SU-DHL-6 (cell line): Measurements from ENCODE around the gene ABCG4.

ENCODE experiments used
- H2AFZ ChIP-seq: fragments of 200-600 bp; sonication (generic); 2 replicates; pipeline ENCODE4 v1.6.1; 2014; ENCODE audit warnings: low read depth, mild to moderate bottlenecking, moderate library complexity, mixed read lengths, antibody characterized with exemption, low read length; ENCODE audit not compliant: severe bottlenecking
- H3F3A ChIP-seq: fragments of 200-600 bp; shearing (Covaris generic); 2 replicates; pipeline ENCODE4 v1.6.0; 2016; ENCODE audit warnings: antibody characterized with exemption, mild to moderate bottlenecking; ENCODE audit not compliant: insufficient read depth
- H3K27ac ChIP-seq: fragments of 200-600 bp; sonication (generic); 2 replicates; pipeline ENCODE4 v1.5.1; 2016; ENCODE audit warnings: low read depth, mild to moderate bottlenecking, low read length, moderate library complexity, mixed read lengths
- H3K27me3 ChIP-seq: fragments of 200-600 bp; sonication (generic), shearing (Covaris generic); 2 replicates; pipeline ENCODE4 v1.6.0; 2014; ENCODE audit warnings: mild to moderate bottlenecking, low read length
- H3K36me3 ChIP-seq: fragments of 200-600 bp; sonication (generic); 2 replicates; pipeline ENCODE4 v1.6.1; 2014; ENCODE audit warnings: mild to moderate bottlenecking, low read length, mixed read lengths
- H3K4me2 ChIP-seq: fragments of 300-600, 200-600 bp; shearing (Covaris generic), sonication (generic); 2 replicates; pipeline ENCODE4 v1.6.0; 2014; ENCODE audit warnings: low read length, low read depth, mild to moderate bottlenecking; ENCODE audit not compliant: poor library complexity, severe bottlenecking
- H3K4me3 ChIP-seq: fragments of 200-600 bp; sonication (generic); 2 replicates; pipeline ENCODE4 v1.5.1; 2014; ENCODE audit warnings: antibody characterized with exemption, low read length, mild to moderate bottlenecking, mixed read lengths; ENCODE audit not compliant: insufficient read depth, poor library complexity, severe bottlenecking
- H3K79me2 ChIP-seq: fragments of 200-600 bp; sonication (generic); 2 replicates; pipeline ENCODE4 v1.6.1; 2014; ENCODE audit warnings: mild to moderate bottlenecking, low read length, moderate library complexity; ENCODE audit not compliant: insufficient read depth
- H3K9ac ChIP-seq: fragments of 200-600 bp; sonication (generic); 2 replicates; pipeline ENCODE4 v1.7.0; 2014; ENCODE audit warnings: mild to moderate bottlenecking, low read length
- H3K9me2 ChIP-seq: fragments of 200-600 bp; sonication (generic); replicated peaks from 2 replicates; pipeline ENCODE4 v1.6.1; 2014; ENCODE audit warnings: low read length; ENCODE audit not compliant: insufficient read depth
- H3K9me3 ChIP-seq: fragments of 200-600 bp; sonication (generic); 2 replicates; pipeline ENCODE4 v1.6.1; 2014; ENCODE audit warnings: low read length, mixed read lengths; ENCODE audit not compliant: insufficient read depth
- H4K20me1 ChIP-seq: fragments of 200-600 bp; sonication (generic); 2 replicates; pipeline ENCODE4 v1.6.1; 2014; ENCODE audit warnings: low read depth, mild to moderate bottlenecking, antibody characterized with exemption, low read length, moderate library complexity, mixed read lengths
- EZH2phosphoT487 ChIP-seq: fragments of 200-600 bp; sonication (generic), shearing (Covaris generic); conservative IDR thresholded peaks from 2 replicates; pipeline ENCODE4 v1.6.1; 2018; ENCODE audit warnings: mild to moderate bottlenecking, antibody characterized with exemption, low read length, moderate library complexity, mixed read lengths
- TF ChIP-seq, protein P1 (sequence below): fragments of 200-600 bp; sonication (generic); IDR thresholded peaks from one replicate; pipeline ENCODE4 v1.5.1; 2017; ENCODE audit warnings: antibody characterized with exemption, mild to moderate bottlenecking, low read length, moderate library complexity; ENCODE audit not compliant: insufficient read depth, poor library complexity, severe bottlenecking

Gene ABCG4

DNA sequence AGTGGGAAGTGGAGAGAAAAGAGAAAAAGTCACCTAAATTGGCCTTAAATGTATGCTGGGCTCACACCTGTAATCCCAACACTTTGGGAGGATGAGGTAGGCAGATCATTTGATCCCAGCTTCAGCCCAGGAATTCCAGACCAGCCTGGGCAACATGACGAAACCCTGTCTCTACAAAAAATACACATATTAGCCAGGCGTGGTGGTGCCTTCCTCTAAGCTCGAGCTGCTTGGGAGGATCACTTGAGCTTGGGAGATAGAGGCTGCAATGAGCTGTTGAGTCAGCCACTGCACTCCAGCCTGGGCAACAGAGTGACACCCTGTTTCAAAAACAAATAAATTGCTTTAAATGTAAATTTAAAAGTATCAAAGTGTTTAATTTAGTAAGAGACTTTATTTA lies 61.2 kb downstream of the ABCG4 start:
- H3K9me3 ChIP-seq = no peaks in the 10 kb centered on the region
- H3K27ac ChIP-seq = no peak overlapping the region
- no peak overlapping the region for H2AFZ ChIP-seq
- TF ChIP-seq EZH2phosphoT487 = no peak
- TF ChIP-seq, protein P1, sequence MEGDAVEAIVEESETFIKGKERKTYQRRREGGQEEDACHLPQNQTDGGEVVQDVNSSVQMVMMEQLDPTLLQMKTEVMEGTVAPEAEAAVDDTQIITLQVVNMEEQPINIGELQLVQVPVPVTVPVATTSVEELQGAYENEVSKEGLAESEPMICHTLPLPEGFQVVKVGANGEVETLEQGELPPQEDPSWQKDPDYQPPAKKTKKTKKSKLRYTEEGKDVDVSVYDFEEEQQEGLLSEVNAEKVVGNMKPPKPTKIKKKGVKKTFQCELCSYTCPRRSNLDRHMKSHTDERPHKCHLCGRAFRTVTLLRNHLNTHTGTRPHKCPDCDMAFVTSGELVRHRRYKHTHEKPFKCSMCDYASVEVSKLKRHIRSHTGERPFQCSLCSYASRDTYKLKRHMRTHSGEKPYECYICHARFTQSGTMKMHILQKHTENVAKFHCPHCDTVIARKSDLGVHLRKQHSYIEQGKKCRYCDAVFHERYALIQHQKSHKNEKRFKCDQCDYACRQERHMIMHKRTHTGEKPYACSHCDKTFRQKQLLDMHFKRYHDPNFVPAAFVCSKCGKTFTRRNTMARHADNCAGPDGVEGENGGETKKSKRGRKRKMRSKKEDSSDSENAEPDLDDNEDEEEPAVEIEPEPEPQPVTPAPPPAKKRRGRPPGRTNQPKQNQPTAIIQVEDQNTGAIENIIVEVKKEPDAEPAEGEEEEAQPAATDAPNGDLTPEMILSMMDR = no peak
- H3K79me2 ChIP-seq = peaks cover 83% of the 10 kb centered on the region
- no peak overlapping the region for H3K4me3 ChIP-seq
- H3K4me2 ChIP-seq = no peak overlapping the region
- no peaks in the 10 kb centered on the region for H3K27me3 ChIP-seq
- H3K9me2 ChIP-seq = no peaks in the 10 kb centered on the region
- no peak overlapping the region for H3K9ac ChIP-seq
- H3F3A ChIP-seq = peaks cover 12% of the 10 kb centered on the region; the same call in 1 of the 2 replicates
- peaks cover 17% of the 10 kb centered on the region for H4K20me1 ChIP-seq
- H3K36me3 ChIP-seq = no peaks in the 10 kb centered on the region
